SIG-M5 (cell line): Measurements from ENCODE around the gene MLLT10.

Experiments
- DNase-seq: peaks from one replicate; lab custom pipeline; 2025; lab: John Stamatoyannopoulos, UW

The MLLT10 gene

DNA sequence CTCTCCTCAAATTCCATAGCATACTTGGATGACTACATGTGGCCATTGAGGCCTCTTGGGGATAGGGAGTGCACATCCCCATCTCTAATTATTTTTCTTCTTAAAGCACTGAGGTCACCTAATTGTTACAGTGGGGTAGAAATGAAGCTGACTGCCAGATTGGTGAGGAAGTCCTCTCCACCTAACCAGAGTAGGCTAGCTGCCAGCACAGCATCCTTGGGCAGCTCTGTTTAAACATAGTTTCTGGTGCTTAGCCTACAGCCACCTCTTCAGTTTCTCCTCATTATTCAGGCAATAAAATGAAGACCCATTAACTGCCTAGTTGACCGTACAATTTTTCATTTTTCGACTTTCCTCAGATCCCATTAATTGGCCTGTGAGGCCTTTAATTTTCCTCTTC lies 104.6 kb downstream of the MLLT10 start:
- DNase-seq, result no peak

- no peak for DNase-seq
Measured at GRCh38 chr10:21648040-21648439, 114.0 kb downstream of the MLLT10 start.

GRCh38 chr10:21649454-21649872 lies 115.4 kb downstream of the MLLT10 start:
- no peak for DNase-seq

GRCh38 chr10:21650353-21650752 lies 116.3 kb downstream of the MLLT10 start:
- DNase-seq, result no peak

GRCh38 chr10:21655236-21655635 lies 121.2 kb downstream of the MLLT10 start:
- no peak for DNase-seq

DNA sequence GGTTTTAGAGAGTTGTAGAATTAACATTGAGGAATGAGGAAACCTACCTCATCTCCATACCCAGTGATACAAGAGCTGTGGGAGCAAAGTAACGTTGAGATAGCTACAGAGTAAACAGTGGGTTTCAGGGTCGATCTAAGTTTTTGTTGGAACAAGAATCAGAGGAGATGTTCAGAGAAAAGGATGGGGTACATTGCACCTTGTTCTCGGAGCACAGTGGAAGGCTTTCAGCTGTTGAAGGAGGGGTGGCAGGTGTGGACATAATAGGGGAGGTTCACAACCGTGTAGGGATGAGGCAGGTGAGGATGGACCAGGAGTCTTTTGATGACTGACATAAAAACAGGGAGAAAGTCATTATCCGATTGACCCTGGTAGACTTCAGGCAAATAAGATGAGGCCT lies 121.7 kb downstream of the MLLT10 start:
- no peak for DNase-seq

GRCh38 chr10:21661087-21661486 lies 127.1 kb downstream of the MLLT10 start:
- DNase-seq, result no peak

DNA sequence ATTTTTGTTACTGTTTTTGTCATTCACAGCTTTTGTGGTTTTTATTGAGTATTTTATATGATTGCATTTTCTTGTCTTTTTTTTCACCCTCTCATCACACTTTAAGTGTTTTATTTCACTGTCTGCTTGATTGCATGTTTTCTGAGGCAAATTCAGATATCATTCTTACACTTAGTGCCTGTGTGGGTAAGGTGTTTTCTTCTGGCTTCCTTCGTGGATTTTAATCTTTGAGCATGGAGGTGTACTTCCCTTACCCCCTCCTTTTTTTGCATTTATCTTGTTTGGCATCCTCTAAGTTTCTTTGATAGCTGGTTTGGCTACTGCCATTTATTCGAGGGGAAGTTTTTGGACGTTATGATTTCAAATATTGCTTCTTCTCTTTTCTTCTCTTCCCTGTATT lies 127.9 kb downstream of the MLLT10 start:
- no peak for DNase-seq

- DNase-seq, result no peak
Measured at GRCh38 chr10:21662635-21663034, 128.6 kb downstream of the MLLT10 start.

DNA sequence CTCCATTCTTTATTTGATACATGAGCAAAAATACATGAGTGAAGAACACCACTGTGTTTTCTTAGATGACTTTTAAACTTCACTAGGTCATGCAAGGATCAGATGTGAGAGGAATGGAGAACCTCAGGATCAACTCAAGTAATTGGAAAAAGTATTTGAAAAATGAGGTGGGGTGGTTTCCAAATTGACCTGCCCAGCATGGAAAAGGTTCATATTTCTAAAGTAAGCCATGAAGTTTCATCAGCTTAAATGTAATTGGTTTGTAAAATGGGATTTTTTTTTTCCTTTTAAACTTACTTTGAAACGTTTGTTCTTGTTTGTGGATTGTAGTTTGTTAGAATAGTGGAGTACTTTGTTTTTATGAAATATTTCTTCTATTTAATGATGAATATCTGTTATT lies 134.8 kb downstream of the MLLT10 start:
- no peak for DNase-seq

- no peak for DNase-seq
Measured at GRCh38 chr10:21670391-21670790, 136.4 kb downstream of the MLLT10 start.

DNA sequence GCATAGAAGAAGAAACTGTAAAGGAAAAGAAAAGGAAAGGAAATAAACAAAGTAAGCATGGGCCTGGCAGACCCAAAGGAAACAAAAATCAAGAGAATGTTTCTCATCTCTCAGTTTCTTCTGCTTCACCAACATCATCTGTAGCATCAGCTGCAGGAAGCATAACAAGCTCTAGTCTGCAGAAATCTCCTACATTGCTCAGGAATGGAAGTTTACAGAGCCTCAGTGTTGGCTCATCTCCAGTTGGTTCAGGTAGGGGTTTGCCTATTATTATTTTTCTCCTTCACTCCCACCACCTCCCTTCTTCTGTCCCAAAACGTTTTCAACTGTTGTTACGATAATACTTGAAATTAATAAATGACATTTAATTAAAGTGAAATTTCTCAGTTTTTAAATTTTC lies 139.6 kb downstream of the MLLT10 start:
- DNase-seq, result no peak

- no peak for DNase-seq
Measured at GRCh38 chr10:21675157-21675796, 141.2 kb downstream of the MLLT10 start.

DNA sequence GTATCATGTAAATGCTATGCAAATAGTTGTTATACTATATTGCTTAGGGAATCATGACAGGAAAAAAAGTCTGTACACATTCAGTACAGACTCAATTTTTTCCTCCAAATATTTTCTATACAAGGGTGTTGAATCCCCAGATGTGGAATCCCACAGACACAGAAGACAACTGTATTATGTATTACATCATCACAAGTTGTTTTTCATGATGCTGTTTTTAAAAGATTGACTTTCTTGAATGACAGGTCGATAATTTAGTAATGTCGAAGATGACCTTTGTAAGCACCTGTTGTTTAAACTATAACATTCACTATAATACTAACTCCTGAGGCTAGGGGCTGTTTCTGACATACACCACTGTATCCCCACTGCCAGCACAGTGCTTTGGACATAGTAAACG lies 143.5 kb downstream of the MLLT10 start:
- DNase-seq, result no peak

DNA sequence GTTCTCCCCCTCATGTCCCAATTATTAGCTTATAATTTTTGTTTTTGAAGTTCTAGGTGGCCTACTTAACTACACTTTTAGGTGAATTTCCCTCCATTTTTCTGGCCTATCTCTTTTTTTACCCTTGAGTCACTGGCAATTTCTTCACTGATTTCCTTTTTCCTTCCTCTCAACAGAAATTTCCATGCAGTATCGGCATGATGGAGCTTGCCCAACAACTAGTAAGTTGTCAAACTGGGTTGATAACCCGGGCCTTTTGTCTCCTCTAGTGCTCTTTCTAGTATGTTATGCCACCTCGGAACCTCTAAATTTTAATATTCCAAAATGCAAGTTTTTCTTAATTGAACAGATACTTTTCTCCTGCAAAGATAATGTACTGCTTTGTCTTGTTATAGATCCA lies 147.1 kb downstream of the MLLT10 start:
- no peak for DNase-seq

GRCh38 chr10:21687266-21688008 lies 153.4 kb downstream of the MLLT10 start:
- DNase-seq, result no peak

GRCh38 chr10:21688009-21688332 lies 153.9 kb downstream of the MLLT10 start:
- no peak for DNase-seq

DNA sequence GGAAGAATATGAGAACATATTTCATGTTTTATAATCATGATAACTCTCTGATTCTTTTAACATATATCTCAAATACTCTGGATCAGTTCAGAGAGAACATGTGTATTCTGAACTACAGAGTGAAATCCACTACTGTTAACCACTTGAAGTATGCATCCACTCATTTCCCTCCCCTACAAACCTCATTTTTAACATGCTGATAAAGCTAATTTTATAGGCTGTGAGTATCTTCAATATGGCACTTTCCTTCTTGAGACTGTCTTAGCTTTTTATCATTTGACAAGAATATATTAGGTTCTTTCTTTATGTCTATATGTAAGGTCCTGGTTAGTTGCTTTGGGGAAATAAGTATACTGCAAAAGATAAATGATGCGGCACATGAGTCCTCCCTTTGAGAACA lies 154.8 kb downstream of the MLLT10 start:
- DNase-seq, result no peak

- DNase-seq, result no peak
Measured at GRCh38 chr10:21689881-21690280, 155.8 kb downstream of the MLLT10 start.

- no peak for DNase-seq
Measured at GRCh38 chr10:21692916-21693315, 158.9 kb downstream of the MLLT10 start.

- no peak for DNase-seq
Measured at GRCh38 chr10:21693418-21693817, 159.4 kb downstream of the MLLT10 start.

GRCh38 chr10:21694631-21695030 lies 160.6 kb downstream of the MLLT10 start:
- DNase-seq, result no peak

DNA sequence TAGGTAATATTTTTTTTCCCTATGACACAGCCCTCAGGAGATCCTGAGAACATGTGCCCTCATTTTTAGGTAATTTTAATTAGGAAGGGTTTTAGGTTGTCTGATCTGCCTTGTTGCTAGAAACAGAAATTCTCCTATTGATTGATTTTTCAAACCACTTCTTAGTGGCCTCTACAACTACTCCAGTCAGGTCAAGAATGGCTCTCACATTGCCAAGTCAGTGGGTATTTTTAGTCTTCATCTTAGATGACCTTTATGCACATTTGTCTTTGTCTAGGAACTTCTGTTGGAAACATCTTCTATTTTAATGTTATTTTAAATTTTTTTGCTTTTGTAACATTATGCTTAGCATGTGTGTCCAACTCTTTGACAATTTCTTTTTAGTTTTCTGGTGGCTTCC lies 162.3 kb downstream of the MLLT10 start:
- no peak for DNase-seq

DNA sequence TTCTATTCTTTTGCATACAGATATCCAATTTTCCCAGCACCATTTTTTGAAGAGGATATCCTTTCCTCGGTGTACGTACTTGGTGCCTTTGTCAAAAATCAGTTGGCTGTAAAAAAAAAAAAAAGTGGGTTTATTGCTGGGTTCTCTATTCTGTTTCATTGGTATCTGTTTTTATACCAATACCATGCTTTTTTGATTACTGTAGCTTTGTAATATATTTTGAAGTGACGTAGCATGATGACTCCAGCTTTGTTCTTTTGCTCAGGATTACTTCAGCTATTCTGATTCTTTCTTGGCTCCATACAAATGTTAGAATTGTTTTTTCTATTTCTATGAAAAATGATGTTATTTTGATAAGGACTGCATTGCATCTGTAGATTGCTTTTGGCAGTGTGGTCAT lies 165.5 kb downstream of the MLLT10 start:
- no peak for DNase-seq
